ENCODE measurements around the gene SCAANT1.

SCAANT1 gene

GRCh38 chr3:63934041-63934866 is 22.1 kb upstream of the SCAANT1 start:
- DNase-seq (ENCODE audit: low spot score): no peak

GRCh38 chr3:63933459-63933858 is 21.3 kb upstream of the SCAANT1 start:
- no peak for DNase-seq (ENCODE audit: low spot score)

- no peak for DNase-seq (ENCODE audit: low spot score)
Measured at GRCh38 chr3:63932509-63933212, 20.5 kb upstream of the SCAANT1 start.

- DNase-seq (ENCODE audit: low spot score): no peak
Measured at GRCh38 chr3:63931290-63931689, 19.1 kb upstream of the SCAANT1 start.

GRCh38 chr3:63927422-63928280 is 15.5 kb upstream of the SCAANT1 start:
- no peak for DNase-seq (ENCODE audit: low spot score)

- DNase-seq (ENCODE audit: low spot score): no peak
Measured at GRCh38 chr3:63926309-63926708, 14.1 kb upstream of the SCAANT1 start.

- DNase-seq (ENCODE audit: low spot score): no peak
Measured at GRCh38 chr3:63922491-63923199, 10.5 kb upstream of the SCAANT1 start.

- no peak for DNase-seq (ENCODE audit: low spot score)
Measured at GRCh38 chr3:63921741-63922482, 9.7 kb upstream of the SCAANT1 start.

- DNase-seq (ENCODE audit: low spot score): no peak
Measured at GRCh38 chr3:63920001-63920400, 7.8 kb upstream of the SCAANT1 start.

GRCh38 chr3:63918321-63918720 is 6.1 kb upstream of the SCAANT1 start:
- no peak for DNase-seq (ENCODE audit: low spot score)

GRCh38 chr3:63914312-63914711 is 2.1 kb upstream of the SCAANT1 start:
- DNase-seq (ENCODE audit: low spot score): peak; percentile 35

- DNase-seq (ENCODE audit: low spot score): peak; percentile 78
Measured at GRCh38 chr3:63912768-63913588, 795 bp upstream of the SCAANT1 start.

- DNase-seq (ENCODE audit: low spot score): no peak
Measured at GRCh38 chr3:63911509-63911872, 692 bp downstream of the SCAANT1 start.

GRCh38 chr3:63910891-63911290 is 1.3 kb downstream of the SCAANT1 start:
- no peak for DNase-seq (ENCODE audit: low spot score)

- no peak for DNase-seq (ENCODE audit: low spot score)
Measured at GRCh38 chr3:63910001-63910400, 2.2 kb downstream of the SCAANT1 start.

GRCh38 chr3:63909431-63909830 is 2.8 kb downstream of the SCAANT1 start:
- DNase-seq (ENCODE audit: low spot score): no peak

GRCh38 chr3:63908776-63909175 is 3.4 kb downstream of the SCAANT1 start:
- DNase-seq (ENCODE audit: low spot score): no peak

GRCh38 chr3:63908081-63908736 is 4.0 kb downstream of the SCAANT1 start:
- peak; percentile 42 for DNase-seq (ENCODE audit: low spot score)

GRCh38 chr3:63905731-63906620 is 6.2 kb downstream of the SCAANT1 start:
- DNase-seq (ENCODE audit: low spot score): no peak

Data from HuH-7.5 (cell line).